ENCODE measurements around the gene NOL11. TPM values are rescaled to one million over a fixed set of nuclear protein-coding genes. Genes with fewer than 3 reads are reported as not detected.

NOL11 gene
- total RNA-seq, 2 donors from 2014 or later = 48.3 to 60.7 TPM

GRCh38 chr17:67711916-67712315 is 5.8 kb upstream of the NOL11 start:
- no peak overlapping the region for H3K9ac ChIP-seq (ENCODE audit: extremely low read depth, low read length, poor library complexity, severe bottlenecking)
- no peak for DNase-seq
- no peaks in the 10 kb centered on the region for H3K36me3 ChIP-seq (ENCODE audit: control insufficient read depth, insufficient read depth, low read length)
- no peak for TF ChIP-seq CTCF (conservative IDR thresholded peaks at IDR 0.05)
- no peaks in the 10 kb centered on the region for H3K36me3 Mint-ChIP-seq (ENCODE audit: low read depth)
- no peak overlapping the region for H3K4me3 ChIP-seq (ENCODE audit: low read length)
- no peaks in the 10 kb centered on the region for H3K4me1 ChIP-seq (ENCODE audit: control insufficient read depth, insufficient read depth, low read length)
- H3K27me3 ChIP-seq (ENCODE audit: control insufficient read depth, insufficient read depth, low read length, poor library complexity, severe bottlenecking) = no peaks in the 10 kb centered on the region
- H3K27me3 Mint-ChIP-seq (ENCODE audit: insufficient read depth) = no peaks in the 10 kb centered on the region
- H3K27ac Mint-ChIP-seq = no peak overlapping the region
- peaks cover 6% of the 10 kb centered on the region for H3K4me1 Mint-ChIP-seq
- no peak overlapping the region for H3K27ac ChIP-seq (ENCODE audit: low read depth, low read length)
- no peak overlapping the region for H3K4me3 Mint-ChIP-seq
- WGBS, 2 experiments (ENCODE audit: insufficient coverage in 1 of 2, insufficient read length in 1 of 2) = 87 to 94% methylated on average over 3 to 4 of the region's 4 CpGs
- H3K9me3 Mint-ChIP-seq = peaks cover 9% of the 10 kb centered on the region
- peaks cover 9% of the 10 kb centered on the region for H3K9me3 ChIP-seq (ENCODE audit: control insufficient read depth, low read length)

GRCh38 chr17:67712375-67712774 is 5.4 kb upstream of the NOL11 start:
- no peaks in the 10 kb centered on the region for H3K36me3 Mint-ChIP-seq (ENCODE audit: low read depth)
- no peaks in the 10 kb centered on the region for H3K27me3 Mint-ChIP-seq (ENCODE audit: insufficient read depth)
- WGBS, 2 experiments (ENCODE audit: insufficient coverage in 1 of 2, insufficient read length in 1 of 2) = 69 to 93% methylated on average over 3 to 4 of the region's 4 CpGs
- no peaks in the 10 kb centered on the region for H3K27me3 ChIP-seq (ENCODE audit: control insufficient read depth, insufficient read depth, low read length, poor library complexity, severe bottlenecking)
- H3K27ac ChIP-seq (ENCODE audit: low read depth, low read length) = no peak overlapping the region
- no peak overlapping the region for H3K4me3 ChIP-seq (ENCODE audit: low read length)
- H3K27ac Mint-ChIP-seq = no peak overlapping the region
- peaks cover 8% of the 10 kb centered on the region for H3K4me1 Mint-ChIP-seq
- peaks cover 9% of the 10 kb centered on the region for H3K9me3 Mint-ChIP-seq
- H3K4me1 ChIP-seq (ENCODE audit: control insufficient read depth, insufficient read depth, low read length) = no peaks in the 10 kb centered on the region
- no peak overlapping the region for H3K9ac ChIP-seq (ENCODE audit: extremely low read depth, low read length, poor library complexity, severe bottlenecking)
- H3K9me3 ChIP-seq (ENCODE audit: control insufficient read depth, low read length) = peaks cover 9% of the 10 kb centered on the region
- H3K36me3 ChIP-seq (ENCODE audit: control insufficient read depth, insufficient read depth, low read length) = no peaks in the 10 kb centered on the region
- no peak for TF ChIP-seq CTCF (conservative IDR thresholded peaks at IDR 0.05)
- H3K4me3 Mint-ChIP-seq = no peak overlapping the region
- no peak for DNase-seq

- no peak for TF ChIP-seq CTCF (conservative IDR thresholded peaks at IDR 0.05)
- H3K4me3 Mint-ChIP-seq = no peak overlapping the region
- no peak overlapping the region for H3K9ac ChIP-seq (ENCODE audit: extremely low read depth, low read length, poor library complexity, severe bottlenecking)
- H3K27ac ChIP-seq (ENCODE audit: low read depth, low read length) = no peak overlapping the region
- no peaks in the 10 kb centered on the region for H3K27me3 ChIP-seq (ENCODE audit: control insufficient read depth, insufficient read depth, low read length, poor library complexity, severe bottlenecking)
- no peak for DNase-seq
- H3K4me3 ChIP-seq (ENCODE audit: low read length) = no peak overlapping the region
- peaks cover 7% of the 10 kb centered on the region for H3K4me1 Mint-ChIP-seq
- H3K9me3 ChIP-seq (ENCODE audit: control insufficient read depth, low read length) = peaks cover 9% of the 10 kb centered on the region
- no peaks in the 10 kb centered on the region for H3K36me3 ChIP-seq (ENCODE audit: control insufficient read depth, insufficient read depth, low read length)
- 90 to 94% methylated on average over 3 of the region's 3 CpGs for WGBS, 2 experiments (ENCODE audit: insufficient coverage in 1 of 2, insufficient read length in 1 of 2)
- H3K27ac Mint-ChIP-seq = no peak overlapping the region
- no peaks in the 10 kb centered on the region for H3K4me1 ChIP-seq (ENCODE audit: control insufficient read depth, insufficient read depth, low read length)
- H3K9me3 Mint-ChIP-seq = peaks cover 9% of the 10 kb centered on the region
- H3K36me3 Mint-ChIP-seq (ENCODE audit: low read depth) = no peaks in the 10 kb centered on the region
- H3K27me3 Mint-ChIP-seq (ENCODE audit: insufficient read depth) = no peaks in the 10 kb centered on the region
Observed at GRCh38 chr17:67713169-67713568, 4.6 kb upstream of the NOL11 start.

Measured in endodermal cell (in vitro differentiated cells).